Left colon (tissue), 2 donors: Measurements from ENCODE around the gene PEX26. TPM values are rescaled to one million over a fixed set of nuclear protein-coding genes. Genes with fewer than 3 reads are reported as not detected.
"Not testable (repeated sequence)": the region's sequence is repeated elsewhere in the genome, so short reads cannot be mapped to it uniquely, and the experiment has no call there.

Experiments used
- ATAC-seq: fragments of 200-7000 bp; cut with Tn5 transposase; one replicate; pipeline ENCODE4 v1.9.1; 2020; ENCODE audit warnings: mild to moderate bottlenecking, moderate library complexity
- DNase-seq, 2 donors: peaks; one replicate each; pipeline ENCODE4 v3.0.0-alpha.2; 2020
- intact Hi-C, 2 donors: fragments of 100-400 bp; cut with DNase I in 1 of 2; cut with micrococcal nuclease in 1 of 2; formaldehyde crosslinking; loops; one replicate each; pipeline versions ENCODE4 v1.11.2 to v1.14.0; 2022; cut with DNase I, micrococcal nuclease
- total RNA-seq, 2 donors: library from RNA; stranded (reverse); fragmentation: NEBNext Ultra II Directional; extraction: Animal tissue kit (Norgen Biotek cat#: 25700); gene quantifications; one replicate each; pipeline ENCODE4 v1.2.1, GENCODE V29; 2021
- donor health status: DM: no; HTN: no; CAD: no.
- donor health status: DM: yes; HTN: yes; CAD: no.

PEX26 gene
- total RNA-seq, 2 donors from 2014 or later = 128 to 196 TPM

DNA sequence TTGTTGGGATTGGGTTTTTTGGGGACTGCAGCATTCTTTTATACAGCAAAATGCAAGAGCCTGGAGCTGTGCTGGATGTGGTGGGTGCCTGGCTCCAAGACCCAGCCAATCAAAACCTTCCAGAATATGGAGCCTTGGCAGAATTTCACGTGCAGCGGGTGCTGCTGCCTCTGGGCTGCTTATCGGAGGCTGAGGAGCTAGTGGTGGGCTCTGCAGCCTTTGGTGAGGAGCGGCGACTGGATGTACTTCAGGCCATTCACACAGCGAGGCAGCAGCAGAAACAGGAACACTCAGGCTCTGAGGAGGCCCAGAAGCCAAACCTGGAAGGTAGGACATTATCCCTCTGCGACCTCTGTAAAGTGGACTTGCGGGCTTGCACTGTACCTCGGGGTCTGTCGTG, 5.6 kb downstream of the PEX26 start:
- intact Hi-C loops = no loop called here
- ATAC-seq = no peak

DNA sequence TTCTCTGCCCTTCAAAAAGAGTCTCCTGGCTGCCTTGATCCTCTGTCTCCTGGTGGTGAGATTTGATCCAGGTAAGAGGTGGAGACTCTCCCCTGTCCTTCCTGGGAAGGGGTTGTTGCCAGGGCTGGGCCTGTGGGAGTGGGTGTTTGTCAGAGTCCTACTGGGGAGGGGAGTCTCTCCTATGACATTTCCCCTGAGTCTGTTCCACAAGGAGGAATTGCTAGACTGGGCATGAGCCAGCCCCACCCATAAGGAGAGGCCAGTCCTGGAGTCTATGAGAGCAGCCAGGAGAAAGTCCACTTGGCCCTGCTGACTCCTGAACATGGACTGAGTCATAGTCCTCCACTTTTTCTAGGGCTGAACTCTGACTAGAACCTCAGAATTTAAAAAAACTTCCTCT, 7.4 kb downstream of the PEX26 start:
- ATAC-seq (peak; percentile 87), DNase-seq (peak; percentile 75 to 88)
- intact Hi-C loops = no loop called here

More for the DNA sequence above, 5.6 kb downstream of the PEX26 start:
- no peak for DNase-seq

DNA sequence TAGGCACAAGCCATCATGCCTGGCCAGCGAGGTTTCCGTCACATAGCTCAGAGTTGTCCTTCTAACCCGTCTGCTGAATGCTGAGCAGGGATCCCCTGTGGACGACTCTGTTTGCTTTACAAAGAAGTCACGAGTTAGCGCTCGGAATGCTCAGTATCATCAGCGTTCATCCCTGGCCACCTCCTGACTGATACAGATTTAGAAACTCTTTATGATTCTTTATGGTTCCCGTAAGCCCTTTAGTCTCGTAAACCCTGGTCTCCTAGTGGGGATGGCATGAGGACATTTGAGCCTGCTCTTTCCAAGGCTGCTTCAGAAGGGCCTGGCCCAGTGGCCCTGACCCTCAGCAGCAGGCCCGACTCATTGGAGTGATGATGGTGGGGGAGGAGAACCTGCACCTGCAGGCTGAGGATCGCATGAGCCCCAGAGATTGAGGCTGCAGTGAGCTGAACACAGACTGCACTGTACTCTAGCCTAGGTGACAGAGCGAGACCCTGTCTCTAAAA, 9.6 kb downstream of the PEX26 start:
- DNase-seq (no peak), ATAC-seq (peak; percentile 7)
- intact Hi-C loops = no loop called here

DNA sequence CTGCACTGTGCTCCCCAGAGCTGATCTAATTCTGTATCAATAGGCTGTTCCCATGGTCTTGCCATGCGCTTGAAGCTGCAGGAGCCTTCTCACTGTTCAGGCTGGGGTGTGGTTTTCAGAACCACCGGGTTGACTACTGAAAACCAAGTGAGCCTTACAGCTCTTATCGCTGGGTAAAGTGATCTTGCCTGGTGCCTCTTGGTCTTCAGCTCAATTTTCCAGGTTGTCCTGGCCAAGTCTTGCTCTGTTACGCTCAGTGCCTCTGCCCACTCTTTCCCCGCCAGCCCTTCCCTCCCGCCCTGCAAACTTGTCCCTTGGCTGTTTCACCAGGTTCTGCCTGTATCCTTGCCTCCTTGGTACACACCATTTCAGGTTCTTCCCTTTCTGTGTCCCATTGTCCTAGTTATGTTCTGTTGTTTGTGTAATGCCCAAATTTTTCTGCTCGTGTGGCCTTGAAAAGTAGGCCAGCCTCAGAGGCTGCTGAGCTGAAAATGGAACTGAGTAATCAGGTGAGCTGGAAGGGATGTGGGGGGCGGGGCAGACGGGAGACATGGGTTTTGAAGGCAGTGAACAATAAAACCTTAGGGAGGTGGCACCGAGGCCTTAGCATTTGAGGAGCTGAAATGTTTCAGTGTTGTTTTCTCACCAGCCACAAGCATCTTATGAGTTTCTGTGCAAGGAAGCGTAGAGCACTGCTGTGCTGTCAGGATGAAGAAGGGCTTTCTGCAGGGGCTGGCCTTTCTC, 11.2 kb downstream of the PEX26 start:
- peak; percentile 53 to 78 for DNase-seq
- ATAC-seq = no peak
- intact Hi-C loops = no loop called here

DNA sequence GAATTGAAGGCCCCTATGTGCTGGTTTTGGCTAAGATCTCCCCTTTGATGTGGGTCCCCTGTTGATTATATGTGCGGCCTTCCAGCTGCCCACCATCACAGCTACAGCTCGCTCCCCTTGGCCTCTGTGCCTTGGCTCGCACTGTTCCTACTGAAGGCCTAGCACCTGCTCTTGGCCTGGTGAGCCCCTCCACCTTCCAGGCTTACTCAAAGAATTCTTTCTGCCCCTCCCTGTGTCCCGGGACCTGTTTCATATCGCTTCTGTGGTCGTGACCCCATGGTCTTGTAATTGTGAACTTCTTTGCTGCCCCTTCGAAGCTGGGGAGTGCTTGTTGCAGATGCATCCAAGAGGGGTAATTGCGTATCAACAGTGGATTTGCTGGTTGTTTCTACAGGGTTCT, 12.5 kb downstream of the PEX26 start:
- DNase-seq (no peak), ATAC-seq (no peak)
- intact Hi-C loops = no loop called here

DNA sequence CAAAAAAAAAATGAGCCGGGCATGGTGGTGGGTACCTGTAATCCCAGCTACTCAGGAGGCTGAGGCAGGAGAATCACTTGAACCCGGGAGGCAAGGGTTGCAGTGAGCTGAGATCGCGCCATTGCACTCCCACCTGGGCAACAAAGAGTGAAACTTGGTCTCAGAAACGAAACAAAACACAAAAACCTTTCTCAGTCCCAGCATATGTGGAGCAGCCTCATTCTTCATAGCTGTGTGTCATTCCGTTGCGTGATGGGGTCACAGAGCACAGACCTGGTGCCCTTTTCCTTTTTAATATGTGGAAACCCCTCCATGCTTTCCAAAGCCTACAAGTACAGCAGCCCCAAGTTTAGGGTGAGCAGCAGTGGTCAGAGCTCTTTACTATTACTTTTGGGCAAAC, 13.7 kb downstream of the PEX26 start:
- intact Hi-C loops = no loop called here
- no peak for ATAC-seq
- no peak for DNase-seq

DNA sequence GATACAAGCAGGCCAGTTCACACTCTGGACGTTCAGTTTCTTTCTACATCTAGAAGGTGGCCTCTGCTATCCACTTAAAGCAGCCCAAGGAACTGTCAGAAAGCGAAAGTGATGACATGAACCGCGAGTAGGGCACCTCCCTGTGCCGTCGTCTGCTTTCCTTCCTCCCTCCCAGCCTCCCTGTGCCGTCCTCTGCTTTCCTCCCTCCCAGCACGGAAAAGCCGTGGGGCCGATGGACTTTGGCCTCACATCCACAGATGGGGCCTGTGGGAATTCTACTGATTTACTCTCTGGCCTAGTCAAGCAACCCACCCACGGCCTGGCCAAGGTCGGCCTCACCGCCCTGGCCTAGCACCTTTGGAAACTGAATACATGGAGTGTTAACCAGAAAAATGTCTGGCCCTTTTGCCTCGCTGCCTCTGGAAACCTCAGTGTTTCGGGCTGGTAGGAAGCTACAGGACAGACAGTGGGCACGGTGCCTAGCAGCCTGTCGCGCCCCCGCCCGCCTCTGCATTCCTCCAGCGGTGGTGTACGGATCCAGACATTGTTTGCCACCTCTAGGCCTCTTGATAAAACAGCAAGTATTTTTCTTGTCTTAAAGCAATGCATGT, 14.2 kb downstream of the PEX26 start:
- intact Hi-C loops = no loop called here
- DNase-seq (peak; percentile 82 to 89), ATAC-seq (peak; percentile 83)

DNA sequence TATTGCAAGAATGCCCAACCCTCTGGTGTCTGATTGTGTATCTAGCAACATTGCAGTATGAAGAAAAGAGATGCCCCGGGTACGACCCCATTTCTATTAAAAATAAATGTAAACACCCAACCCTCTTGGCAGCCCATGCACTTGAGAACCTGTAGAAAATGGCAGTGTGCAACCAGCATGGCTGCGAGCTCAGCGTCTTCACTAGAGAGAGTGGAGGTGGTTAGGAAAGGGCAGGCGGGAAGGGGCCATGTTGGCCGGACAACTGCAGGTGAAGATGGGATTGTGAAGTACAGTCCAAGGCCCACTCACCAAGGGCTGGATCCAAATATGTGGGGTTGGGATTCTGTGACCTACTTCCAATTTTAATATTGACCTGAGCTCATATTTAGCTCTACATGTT, 15.9 kb downstream of the PEX26 start:
- intact Hi-C loops = no loop called here
- no peak for ATAC-seq
- no peak for DNase-seq

DNA sequence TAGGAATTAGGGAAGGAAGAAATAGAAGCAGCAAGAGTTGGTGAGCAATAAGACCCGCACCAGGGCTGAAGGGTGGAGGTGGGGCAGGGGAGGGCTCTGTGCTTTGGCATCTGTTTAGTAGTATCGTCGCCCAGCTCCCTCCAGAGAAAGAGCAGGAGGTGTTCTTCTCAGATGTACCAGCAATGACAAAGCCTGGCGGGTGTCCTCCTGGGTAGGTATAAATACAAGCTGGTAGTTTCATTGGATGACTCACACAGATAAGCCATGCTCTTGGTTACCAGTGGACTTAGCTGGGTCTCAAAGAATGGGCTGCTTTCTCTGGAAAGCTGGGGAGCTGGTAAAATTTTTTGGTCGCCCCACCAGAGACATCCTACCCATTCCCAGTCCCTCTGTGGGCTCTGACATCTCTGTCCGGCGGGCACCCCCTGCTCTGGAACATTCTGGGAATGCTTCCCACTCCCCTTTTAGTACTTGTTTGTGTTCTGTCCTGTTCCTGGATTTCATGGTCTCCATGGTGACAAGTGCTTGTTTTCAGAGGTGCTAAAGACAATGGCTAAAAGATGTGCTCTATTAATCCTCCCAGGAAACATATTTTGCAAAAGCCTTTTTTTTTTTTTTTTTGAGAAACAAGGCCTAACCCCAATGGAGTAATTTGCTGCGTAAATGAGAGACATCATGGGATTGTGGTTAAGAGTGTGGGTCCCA, 17.5 kb downstream of the PEX26 start:
- DNase-seq (no peak), ATAC-seq (no peak)
- intact Hi-C loops = no loop called here

DNA sequence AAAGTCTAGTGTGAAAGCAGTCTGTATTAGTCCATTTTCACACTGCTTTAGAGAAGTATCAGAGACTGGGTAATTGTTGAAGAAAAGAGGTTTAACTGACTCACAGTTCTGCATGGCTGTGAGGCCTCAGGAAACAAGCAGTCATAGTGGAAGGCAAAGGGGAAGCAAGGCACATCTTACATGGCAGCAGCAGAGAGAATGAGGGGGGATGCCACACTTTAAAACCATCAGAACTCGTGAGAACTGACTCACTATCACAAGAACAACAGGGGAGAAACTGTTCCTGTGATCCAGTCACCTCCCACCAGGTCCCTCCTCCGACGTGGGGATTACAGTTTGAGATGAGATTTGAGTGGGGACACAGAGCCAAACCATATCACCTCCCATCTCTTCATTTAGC, 19.0 kb downstream of the PEX26 start:
- DNase-seq (no peak), ATAC-seq (no peak)
- intact Hi-C loops = no loop called here

DNA sequence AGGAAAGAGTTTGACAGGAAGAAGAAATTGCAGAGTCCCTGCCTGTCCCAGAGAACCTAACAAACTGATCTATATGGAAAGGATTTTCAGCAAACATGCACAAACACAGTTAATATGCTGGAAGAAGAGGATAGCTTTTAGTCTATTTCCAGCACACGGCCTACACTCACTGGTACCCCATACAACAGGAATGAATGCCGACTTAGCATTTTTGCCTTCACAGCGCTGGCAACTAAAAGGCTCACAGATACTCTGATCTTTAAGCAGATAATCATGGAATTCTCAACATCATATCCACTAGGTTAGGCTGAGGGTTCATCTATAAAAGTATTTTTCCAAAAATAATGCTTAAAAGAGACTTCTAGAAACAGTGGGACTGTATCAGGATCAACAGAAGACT, 23.0 kb downstream of the PEX26 start:
- intact Hi-C loops = no loop called here
- no peak for ATAC-seq

DNA sequence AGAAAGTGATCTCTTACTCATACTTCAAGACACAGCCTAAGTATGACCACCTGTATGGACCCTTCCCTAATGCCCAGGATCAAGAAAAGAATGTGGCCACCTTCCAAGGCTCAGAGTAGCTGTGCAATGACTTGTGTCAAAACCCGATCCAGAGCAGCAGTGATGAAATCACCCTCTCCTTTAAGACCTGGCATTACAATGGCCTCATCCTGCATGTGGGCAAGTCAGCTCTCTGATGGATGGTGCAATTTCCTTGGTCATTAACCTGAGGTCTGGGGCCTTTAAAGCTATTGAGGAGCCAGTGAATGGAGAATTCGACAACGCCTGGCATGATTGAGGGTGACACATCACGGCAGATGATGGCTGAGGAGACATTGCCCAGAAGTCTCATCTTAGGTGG, 23.7 kb downstream of the PEX26 start:
- DNase-seq (no peak), ATAC-seq (peak; percentile 14)
- intact Hi-C loops = no loop called here

More for the DNA sequence above, 23.0 kb downstream of the PEX26 start:
- DNase-seq = no peak

DNA sequence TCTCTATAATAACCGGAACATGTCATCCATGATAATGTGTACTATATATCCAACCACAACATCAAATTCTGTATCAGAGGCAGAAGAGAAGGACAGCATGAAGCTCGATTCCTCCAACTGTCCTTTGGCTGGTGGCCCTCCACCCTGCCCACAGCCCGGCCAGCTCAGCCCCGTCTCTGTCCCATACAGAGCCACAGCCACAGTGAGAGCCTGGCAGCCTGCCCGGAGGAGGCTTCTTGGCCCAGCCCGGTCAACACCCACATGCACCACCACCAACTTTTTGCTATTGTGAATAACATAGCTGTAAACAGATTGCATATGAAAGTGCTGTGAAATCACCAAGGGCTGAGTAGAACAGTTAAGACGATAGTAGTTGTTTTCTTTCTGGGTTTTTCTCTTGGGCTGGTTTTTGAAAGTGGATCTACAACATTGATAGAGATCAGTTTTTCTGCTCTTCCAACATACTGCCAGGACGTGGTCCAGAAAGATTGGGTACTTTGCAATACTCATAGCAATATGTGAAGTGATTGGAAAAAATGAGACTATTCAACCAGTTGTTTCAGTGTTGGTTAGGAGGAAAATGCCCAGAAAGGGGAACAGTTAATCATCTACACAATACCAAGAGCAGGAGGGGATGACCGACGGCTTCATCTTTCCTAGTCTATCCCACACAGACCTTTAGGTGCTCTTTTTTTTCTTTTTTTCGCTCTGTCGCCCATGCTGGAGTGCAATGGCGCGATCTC, 25.9 kb downstream of the PEX26 start:
- intact Hi-C loops = no loop called here
- ATAC-seq = no peak
- no peak for DNase-seq

DNA sequence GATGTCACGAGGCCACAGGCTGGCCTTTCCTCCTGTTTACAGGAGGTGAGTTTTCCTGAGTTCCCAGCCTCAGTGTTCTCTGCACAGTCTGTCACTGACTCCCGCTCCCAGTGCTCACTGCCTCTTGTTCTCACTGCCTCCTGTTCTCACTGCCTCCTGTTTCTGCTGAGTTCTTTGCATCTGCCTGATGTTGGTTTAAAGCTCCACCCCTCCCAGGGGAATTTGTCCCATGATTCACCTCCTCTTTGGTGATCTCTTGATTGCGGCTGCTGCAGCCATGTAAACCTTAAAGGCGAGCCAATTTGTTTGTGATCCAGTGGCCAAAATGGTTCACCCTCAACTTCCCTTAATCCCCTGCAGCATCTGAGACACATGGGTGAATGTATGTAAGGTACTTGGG, 26.8 kb downstream of the PEX26 start:
- intact Hi-C loops = no loop called here
- DNase-seq (no peak), ATAC-seq (peak; percentile 30)

DNA sequence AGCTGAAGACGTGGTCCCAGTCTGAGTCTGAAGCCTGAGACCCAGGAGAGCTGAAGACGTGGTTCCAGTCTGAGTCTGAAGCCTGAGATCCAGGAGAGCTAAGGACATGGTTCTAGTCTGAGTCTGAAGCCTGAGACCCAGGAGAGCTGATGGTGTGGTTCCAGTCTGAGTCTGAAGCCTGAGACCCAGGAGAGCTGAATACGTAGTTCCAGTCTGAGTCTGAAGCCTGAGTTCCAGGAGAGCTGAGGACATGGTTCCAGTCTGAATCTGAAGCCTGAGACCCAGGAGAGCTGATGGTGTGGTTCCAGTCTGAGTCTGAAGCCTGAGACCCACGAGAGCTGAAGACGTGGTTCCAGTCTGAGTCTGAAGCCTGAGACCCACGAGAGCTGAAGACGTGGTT, 28.2 kb downstream of the PEX26 start:
- ATAC-seq, intact Hi-C loops: not testable (repeated sequence)

DNA sequence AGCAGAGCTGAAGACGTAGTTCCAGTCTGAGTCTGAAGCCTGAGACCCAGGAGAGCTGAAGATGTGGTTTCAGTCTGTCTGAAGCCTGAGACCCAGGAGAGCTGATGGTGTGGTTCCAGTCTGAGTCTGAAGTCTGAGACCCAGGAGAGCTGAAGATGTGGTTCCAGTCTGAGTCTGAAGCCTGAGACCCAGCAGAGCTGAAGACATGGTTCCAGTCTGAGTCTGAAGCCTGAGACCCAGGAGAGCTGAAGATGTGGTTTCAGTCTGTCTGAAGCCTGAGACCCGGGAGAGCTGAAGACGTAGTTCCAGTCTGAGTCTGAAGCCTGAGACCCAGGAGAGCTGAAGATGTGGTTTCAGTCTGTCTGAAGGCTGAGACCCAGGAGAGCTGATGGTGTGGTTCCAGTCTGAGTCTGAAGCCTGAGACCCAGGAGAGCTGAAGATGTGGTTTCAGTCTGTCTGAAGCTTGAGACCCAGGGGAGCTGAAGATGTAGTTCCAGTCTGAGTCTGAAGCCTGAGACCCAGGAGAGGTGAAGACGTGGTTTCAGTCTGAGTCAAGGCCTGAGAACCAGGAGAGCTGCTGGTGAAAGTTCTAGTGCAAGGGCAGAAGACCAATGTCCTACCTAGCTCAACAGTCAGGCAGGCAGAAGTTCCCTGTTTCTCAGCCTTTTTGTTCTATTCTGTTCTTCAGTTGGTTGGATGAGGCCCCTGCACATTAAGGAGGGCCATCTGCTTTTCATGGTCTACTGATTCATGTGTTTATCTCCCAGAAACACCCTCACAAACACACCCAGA, 29.0 kb downstream of the PEX26 start:
- ATAC-seq, DNase-seq, intact Hi-C loops: not testable (repeated sequence)

More for the DNA sequence above, 28.2 kb downstream of the PEX26 start:
- not testable (repeated sequence) for DNase-seq

DNA sequence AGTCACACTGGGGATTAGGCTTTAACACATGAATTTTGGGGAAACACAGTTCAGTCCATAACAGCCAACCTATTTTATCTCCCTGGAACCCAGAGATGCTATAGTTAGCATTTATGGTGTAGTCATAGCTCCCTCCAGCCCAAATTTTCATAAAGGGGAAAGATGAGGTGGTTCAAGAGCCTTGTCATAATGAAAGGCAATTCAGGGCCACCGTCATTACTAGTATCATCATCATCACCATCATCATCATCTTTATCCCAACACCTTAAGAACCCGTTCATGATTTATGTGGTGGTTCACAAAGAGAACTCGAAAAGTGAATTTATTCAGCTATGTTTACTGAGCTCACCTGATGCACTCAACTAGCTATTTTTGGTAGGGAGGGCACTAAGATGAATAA, 30.4 kb downstream of the PEX26 start:
- ATAC-seq (no peak), DNase-seq (no peak)
- intact Hi-C loops = no loop called here

DNA sequence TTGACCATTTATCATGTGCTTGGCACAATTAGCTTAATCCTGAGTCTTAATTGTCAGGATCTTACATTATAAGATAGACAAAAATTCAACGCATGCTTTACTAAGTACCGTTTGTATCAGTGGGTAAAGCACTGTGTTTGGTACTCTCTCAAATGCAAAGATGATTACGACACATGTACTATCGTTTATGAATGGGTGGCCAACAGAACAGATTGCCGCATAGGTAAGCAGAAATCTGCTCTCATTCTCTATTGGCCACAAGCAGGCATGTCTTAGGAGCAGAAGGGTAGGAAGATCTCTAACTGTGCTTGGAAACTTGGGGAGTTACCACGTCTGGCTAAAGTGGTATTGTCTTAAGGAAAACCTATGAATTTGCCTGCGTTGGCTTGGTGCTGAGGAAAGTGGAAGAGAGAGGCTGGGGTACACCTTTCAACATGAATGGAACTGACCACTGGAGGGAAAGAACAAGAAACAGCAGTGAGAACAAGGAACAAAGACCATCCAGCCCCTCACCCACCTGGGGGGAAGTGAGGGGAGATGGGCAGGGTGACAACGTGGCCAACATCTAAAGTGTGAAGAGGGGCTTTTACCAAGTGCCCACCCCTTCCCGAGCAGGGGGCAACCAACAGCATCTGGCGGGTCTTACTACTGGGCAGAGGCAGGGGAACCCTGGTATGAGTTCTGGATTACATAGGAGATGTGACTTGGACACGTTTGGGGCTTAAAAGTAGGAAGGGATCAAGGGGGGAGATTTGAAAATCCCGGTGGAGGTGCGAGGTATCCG, 31.8 kb downstream of the PEX26 start:
- intact Hi-C loops = no loop called here
- DNase-seq (no peak), ATAC-seq (peak; percentile 11)
